Activated T-helper 1 cell treated with anti-CD3 and anti-CD28 coated beads, Interleukin-12 subunit alpha, Interleukin-12 subunit beta, Interleukin-2, Interleukin-4 antibody, amounts not matched to agents 30 ng/mL and 10 ng/mL and 1 ng/mL, durations not matched to agents 14 hours and 24 hours and 36 hours (primary cell): Measurements from ENCODE around the gene BCKDHB. TPM values are rescaled to one million over a fixed set of nuclear protein-coding genes. Genes with fewer than 3 reads are reported as not detected.
"Not testable (repeated sequence)": the region's sequence is repeated elsewhere in the genome, so short reads cannot be mapped to it uniquely, and the experiment has no call there.

Source experiments
- DNase-seq: peaks from one replicate; pipeline ENCODE4 v3.0.0; 2021; ENCODE audit warnings: low spot score
- H3K27ac Mint-ChIP-seq: one replicate; pipeline ENCODE4 v1.8.0; 2021; ENCODE audit warnings: mild to moderate bottlenecking, mixed read lengths
- H3K27me3 Mint-ChIP-seq: one replicate; pipeline ENCODE4 v1.8.0; 2022; ENCODE audit warnings: mild to moderate bottlenecking, moderate library complexity, mixed read lengths; ENCODE audit not compliant: insufficient read depth
- H3K36me3 Mint-ChIP-seq: one replicate; pipeline ENCODE4 v1.8.0; 2021; ENCODE audit warnings: low read depth, mixed read lengths
- H3K4me1 Mint-ChIP-seq: one replicate; pipeline ENCODE4 v1.8.0; 2021; ENCODE audit warnings: low read depth, mixed read lengths
- H3K4me3 Mint-ChIP-seq: one replicate; pipeline ENCODE4 v1.8.0; 2021; ENCODE audit warnings: mild to moderate bottlenecking, moderate library complexity, mixed read lengths
- H3K9me3 Mint-ChIP-seq: one replicate; pipeline ENCODE4 v1.8.0; 2021; ENCODE audit warnings: mixed read lengths
- intact Hi-C: fragments of 100-400 bp; cut with micrococcal nuclease; formaldehyde crosslinking; loops from one replicate; pipeline ENCODE4 v1.15.1; 2024
- total RNA-seq: library from RNA; stranded (reverse); gene quantifications from 2 replicates; pipeline ENCODE4 v1.2.3, GENCODE V29; 2022

The BCKDHB gene
- total RNA-seq, 1 donor from 2014 or later = 13.3 TPM

DNA sequence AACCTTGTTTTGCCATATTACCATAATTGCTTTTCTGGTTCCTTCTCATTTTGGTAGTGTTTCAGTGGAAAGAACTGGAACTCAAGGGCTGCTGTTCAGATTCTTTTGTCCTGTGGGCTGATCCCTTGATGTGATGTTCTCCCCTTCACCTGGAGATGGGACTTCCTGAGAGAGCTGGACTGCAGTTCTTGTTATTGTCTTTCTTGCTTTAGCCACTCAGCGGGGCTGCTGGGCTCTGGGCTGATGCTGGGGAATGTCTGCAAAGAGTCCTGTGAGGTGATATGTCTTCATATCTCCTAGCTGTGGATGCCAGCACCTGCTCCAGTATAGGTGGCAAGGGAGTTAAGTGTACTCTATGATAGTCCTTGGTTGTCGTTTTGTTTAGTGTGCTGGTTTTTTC, 79.0 kb downstream of the BCKDHB start:
- peaks cover 10% of the 10 kb centered on the region for H3K9me3 Mint-ChIP-seq
- no peak overlapping the region for H3K27ac Mint-ChIP-seq
- H3K27me3 Mint-ChIP-seq = no peaks in the 10 kb centered on the region
- H3K4me3 Mint-ChIP-seq = no peak overlapping the region
- DNase-seq = no peak
- intact Hi-C loops = no loop called here
- H3K36me3 Mint-ChIP-seq = peaks cover 4% of the 10 kb centered on the region
- H3K4me1 Mint-ChIP-seq = no peaks in the 10 kb centered on the region

DNA sequence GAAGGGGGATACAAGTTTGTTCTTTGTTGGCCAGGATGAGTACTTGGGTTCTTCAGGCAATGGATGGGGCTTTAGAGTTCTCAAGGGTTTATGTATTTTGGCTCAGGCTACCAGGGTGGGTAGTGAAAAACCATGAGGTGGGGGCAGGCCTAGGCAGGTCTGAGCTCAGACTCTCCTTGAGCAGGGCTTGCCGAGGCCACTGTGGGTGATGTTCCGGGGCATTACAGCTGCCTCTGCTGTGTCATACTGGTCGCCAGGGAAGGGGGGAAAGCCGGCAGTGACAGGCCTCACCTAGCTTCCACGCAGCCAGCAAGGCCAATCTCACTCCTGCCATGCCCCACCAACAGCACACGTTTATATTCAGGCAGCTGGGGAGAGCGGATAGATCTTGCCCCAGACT, 79.6 kb downstream of the BCKDHB start:
- no peak for DNase-seq
- Mint-ChIP-seq H3K27me3 (no peaks in the 10 kb centered on the region), H3K9me3 (peaks cover 10% of the 10 kb centered on the region), H3K4me3 (no peak overlapping the region), H3K4me1 (no peaks in the 10 kb centered on the region), H3K27ac (no peak overlapping the region), H3K36me3 (peaks cover 4% of the 10 kb centered on the region)
- intact Hi-C loops = no loop called here

DNA sequence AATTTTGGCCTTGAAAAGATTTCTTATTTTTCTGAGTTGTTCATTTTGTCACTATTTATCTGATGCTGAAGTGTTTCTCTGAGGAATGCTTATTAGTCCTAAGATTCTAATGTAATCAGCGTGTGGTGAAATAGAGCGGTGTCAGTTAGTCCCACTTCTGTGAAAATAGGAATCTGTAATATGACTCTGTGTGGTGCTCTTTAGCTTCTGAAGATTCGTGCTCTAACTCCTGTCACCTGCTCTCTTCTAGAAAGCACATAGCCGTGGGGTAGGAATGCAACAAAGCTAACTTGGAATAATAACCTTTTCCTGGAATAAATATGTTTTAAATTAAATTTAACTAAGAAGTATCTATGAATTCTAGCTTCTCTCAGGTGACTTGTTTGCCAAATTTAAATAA, 90.4 kb downstream of the BCKDHB start:
- no peak for DNase-seq
- Mint-ChIP-seq H3K9me3 (no peaks in the 10 kb centered on the region), H3K36me3 (no peaks in the 10 kb centered on the region), H3K27ac (no peak overlapping the region), H3K4me3 (no peak overlapping the region), H3K27me3 (no peaks in the 10 kb centered on the region), H3K4me1 (no peaks in the 10 kb centered on the region)
- intact Hi-C loops = no loop called here

DNA sequence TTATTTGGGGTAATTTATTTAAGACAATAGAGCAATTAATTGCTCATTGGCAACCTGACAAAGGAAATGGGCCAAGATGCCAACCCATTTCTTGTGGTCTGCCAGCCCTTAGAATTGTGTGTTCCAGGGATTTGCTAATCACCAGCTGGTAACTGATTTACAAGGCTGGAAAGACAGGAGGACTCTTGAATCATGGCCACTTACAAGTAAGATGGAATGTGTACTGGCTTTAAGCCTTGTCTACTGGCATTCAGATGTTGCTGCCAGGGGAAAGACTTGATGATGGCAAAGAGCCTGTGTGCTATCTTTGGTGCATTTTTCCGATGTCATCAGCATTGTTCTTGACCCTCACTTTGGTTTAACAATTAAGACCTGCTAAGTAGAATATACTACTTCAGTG, 91.0 kb downstream of the BCKDHB start:
- Mint-ChIP-seq H3K27ac (no peak overlapping the region), H3K27me3 (no peaks in the 10 kb centered on the region), H3K4me3 (no peak overlapping the region), H3K9me3 (no peaks in the 10 kb centered on the region), H3K4me1 (no peaks in the 10 kb centered on the region), H3K36me3 (no peaks in the 10 kb centered on the region)
- DNase-seq = no peak
- intact Hi-C loops = no loop called here

DNA sequence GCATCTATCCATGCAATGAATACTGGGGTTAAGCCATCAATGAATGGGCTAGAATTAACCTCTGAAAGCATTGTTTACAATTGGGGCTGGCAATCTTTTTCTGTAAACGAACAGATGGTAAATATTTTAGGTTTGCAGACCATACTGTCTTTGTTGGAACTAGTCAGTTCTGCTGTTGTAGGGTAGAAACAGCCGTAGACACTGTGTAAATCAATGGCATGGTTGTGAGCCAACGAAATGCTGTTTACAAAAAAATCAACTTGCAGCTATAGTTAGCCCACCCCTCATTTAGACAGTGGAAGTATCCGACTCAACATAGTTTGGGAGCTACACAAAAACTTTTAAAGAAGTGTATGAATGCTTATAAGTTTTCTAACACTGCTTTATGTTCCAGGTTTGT, 91.5 kb downstream of the BCKDHB start:
- no peaks in the 10 kb centered on the region for H3K4me1 Mint-ChIP-seq
- intact Hi-C loops = no loop called here
- DNase-seq = no peak
- H3K27ac Mint-ChIP-seq = no peak overlapping the region
- H3K36me3 Mint-ChIP-seq = no peaks in the 10 kb centered on the region
- no peaks in the 10 kb centered on the region for H3K9me3 Mint-ChIP-seq
- no peak overlapping the region for H3K4me3 Mint-ChIP-seq
- no peaks in the 10 kb centered on the region for H3K27me3 Mint-ChIP-seq

DNA sequence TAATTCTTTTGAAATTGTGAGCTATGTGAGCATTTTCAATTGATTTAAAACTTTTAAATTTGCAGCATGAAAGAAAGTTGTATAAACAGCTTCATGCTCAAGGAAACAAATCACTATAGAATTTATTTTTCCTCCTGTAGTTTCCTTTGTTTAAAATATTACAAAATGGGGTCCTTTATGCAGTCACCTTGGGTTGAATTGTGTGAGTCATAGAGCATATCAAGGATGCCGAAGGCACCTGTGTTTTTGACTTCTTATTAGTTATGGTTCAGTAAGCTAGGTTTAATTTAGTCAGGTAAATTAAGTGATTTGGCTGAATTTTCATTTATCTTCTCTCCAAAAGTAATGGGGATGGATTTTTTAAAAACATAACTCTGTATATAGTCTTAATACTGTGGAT, 96.8 kb downstream of the BCKDHB start:
- H3K27ac Mint-ChIP-seq = no peak overlapping the region

DNA sequence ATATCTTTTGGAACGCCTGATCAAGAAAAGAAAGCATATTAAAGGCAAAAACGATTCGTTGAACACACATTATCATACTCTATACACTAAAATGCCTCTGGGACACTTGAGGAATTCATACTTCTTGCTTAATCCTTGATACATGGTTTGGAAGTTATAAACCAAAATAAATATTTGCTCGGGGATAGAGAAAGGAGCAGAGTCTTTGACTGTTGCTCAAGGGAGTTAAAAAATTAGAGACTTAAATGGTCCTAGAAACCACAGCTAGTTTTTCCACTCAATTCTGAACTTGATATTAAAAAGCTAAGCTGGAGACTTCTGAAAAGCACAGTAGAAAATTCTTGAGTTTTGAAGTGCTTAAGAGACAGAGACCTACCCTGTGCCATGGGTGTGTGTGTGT, 98.9 kb downstream of the BCKDHB start:
- H3K4me3 Mint-ChIP-seq = no peak overlapping the region
- H3K4me1 Mint-ChIP-seq = no peaks in the 10 kb centered on the region
- DNase-seq = no peak
- intact Hi-C loops = no loop called here
- no peaks in the 10 kb centered on the region for H3K36me3 Mint-ChIP-seq
- H3K9me3 Mint-ChIP-seq = no peaks in the 10 kb centered on the region
- H3K27me3 Mint-ChIP-seq = no peaks in the 10 kb centered on the region
- H3K27ac Mint-ChIP-seq = no peak overlapping the region

More for the DNA sequence above, 96.8 kb downstream of the BCKDHB start:
- Mint-ChIP-seq H3K27me3 (no peaks in the 10 kb centered on the region), H3K36me3 (no peaks in the 10 kb centered on the region), H3K9me3 (no peaks in the 10 kb centered on the region), H3K4me1 (no peaks in the 10 kb centered on the region), H3K4me3 (no peak overlapping the region)
- DNase-seq = no peak
- intact Hi-C loops = no loop called here

DNA sequence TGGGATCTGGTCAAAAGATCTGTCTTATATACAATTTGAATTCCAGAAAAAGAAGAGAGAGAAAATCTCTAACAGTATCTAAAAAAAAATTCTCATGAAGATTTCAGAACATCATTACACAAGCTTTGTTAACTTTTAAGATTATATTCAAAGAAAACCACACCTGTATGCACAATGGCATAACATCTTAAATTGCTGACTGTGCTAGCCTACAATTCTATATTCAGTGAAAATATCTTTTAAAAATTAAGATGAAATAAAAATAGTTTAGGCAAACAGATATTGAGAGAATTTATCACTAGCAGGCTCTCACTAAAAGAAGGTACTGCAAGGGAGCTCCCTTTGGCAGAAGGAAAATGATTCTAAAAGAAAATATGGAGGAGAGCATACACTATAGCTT, 100.3 kb downstream of the BCKDHB start:
- Mint-ChIP-seq H3K36me3 (no peaks in the 10 kb centered on the region), H3K4me3 (no peak overlapping the region), H3K27me3 (no peaks in the 10 kb centered on the region), H3K9me3 (no peaks in the 10 kb centered on the region), H3K4me1 (peaks cover 7% of the 10 kb centered on the region), H3K27ac (no peak overlapping the region)
- intact Hi-C loops = no loop called here
- DNase-seq = no peak

DNA sequence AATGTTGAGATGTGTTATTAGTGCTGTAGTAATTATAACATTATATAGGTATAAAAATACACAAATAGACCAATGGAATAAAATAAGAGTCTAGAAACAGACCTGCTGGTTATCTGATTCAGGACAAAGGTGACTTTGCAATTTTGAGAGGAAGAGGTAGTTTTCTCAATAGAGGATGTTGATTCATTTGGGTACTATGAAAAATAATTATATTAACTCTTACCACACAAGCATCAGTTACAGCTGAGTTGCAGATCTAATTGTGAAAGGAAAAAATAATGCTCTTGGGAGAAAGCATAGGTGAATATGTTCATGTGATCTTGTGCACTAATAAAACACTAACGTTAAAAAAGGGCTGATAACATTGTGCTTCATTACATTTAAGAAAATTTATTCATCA, 103.0 kb downstream of the BCKDHB start:
- H3K36me3 Mint-ChIP-seq = no peaks in the 10 kb centered on the region
- H3K4me3 Mint-ChIP-seq = no peak overlapping the region
- H3K9me3 Mint-ChIP-seq = no peaks in the 10 kb centered on the region
- no peaks in the 10 kb centered on the region for H3K27me3 Mint-ChIP-seq
- no peak overlapping the region for H3K27ac Mint-ChIP-seq
- peaks cover 7% of the 10 kb centered on the region for H3K4me1 Mint-ChIP-seq
- intact Hi-C loops = no loop called here
- no peak for DNase-seq

DNA sequence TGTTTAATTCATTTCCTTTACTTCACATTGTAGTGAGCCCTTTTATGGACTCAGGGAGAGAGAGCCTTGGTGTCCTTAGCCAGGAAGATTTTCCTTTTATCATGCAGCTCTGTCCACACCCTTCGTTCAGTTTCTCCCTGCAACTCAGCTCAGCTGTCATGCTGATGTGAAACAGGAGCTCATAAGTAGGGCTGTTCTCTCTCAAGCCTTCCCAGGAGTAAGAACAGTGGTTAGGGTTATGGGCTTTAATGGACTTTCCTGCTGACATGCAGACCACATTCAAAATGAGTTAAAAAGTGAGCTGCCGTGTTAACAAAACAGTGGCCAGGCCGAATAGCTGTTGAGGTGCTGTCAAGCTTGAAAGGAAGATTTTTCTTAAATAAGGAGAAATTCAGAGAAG, 104.1 kb downstream of the BCKDHB start:
- Mint-ChIP-seq H3K9me3 (no peaks in the 10 kb centered on the region), H3K27ac (no peak overlapping the region), H3K4me3 (no peak overlapping the region), H3K36me3 (no peaks in the 10 kb centered on the region), H3K4me1 (peaks cover 7% of the 10 kb centered on the region), H3K27me3 (no peaks in the 10 kb centered on the region)
- DNase-seq = no peak
- intact Hi-C loops = loop anchor here (5.0 to 10.0 kb wide), 2 partner anchors 37 to 394 kb away; no protein-coding TSS in a partner anchor

DNA sequence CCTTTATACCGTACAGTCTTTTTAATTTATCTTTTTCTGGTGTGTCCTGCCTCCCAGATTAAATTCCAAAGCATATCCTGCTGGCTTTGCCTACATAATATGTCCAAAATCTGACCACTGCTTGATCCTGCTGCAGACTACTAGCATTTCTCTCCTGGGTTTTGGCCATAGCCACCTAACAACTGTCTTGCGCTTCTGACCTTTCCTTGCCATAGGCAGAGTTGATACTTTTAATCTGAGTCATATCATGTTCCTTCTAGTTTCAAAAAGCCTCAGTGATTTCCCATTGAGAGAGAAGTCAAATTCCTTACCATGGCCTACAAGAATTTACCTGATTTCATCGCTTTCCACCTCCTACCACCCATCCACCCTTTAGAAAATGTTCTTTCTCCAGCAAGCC, 104.8 kb downstream of the BCKDHB start:
- Mint-ChIP-seq H3K36me3 (no peaks in the 10 kb centered on the region), H3K4me1 (peaks cover 7% of the 10 kb centered on the region), H3K4me3 (no peak overlapping the region)

DNA sequence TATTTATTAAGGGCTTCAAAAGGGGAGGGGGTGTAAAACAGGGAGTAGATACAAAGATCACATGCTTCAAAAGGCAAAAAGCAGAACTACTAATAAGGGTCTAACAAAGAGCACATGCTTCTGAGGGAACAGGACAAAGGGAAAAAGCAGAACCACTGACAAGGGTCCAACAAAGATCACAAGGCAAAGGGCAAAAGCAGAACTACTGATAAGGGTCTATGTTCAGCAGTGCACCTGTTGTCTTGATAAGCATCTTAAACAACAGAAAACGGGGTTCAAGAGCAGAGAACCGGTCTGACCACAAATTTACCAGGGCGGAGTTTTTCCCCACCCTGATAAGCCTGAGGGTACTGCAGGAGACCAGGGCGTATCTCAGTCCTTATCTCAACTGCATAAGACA, 105.4 kb downstream of the BCKDHB start:
- not testable (repeated sequence) for H3K9me3 Mint-ChIP-seq, H3K4me3 Mint-ChIP-seq, H3K27me3 Mint-ChIP-seq, H3K4me1 Mint-ChIP-seq, DNase-seq, H3K27ac Mint-ChIP-seq, H3K36me3 Mint-ChIP-seq
- intact Hi-C loops = loop anchor here (5.0 to 10.0 kb wide), 2 partner anchors 35 to 393 kb away; no protein-coding TSS in a partner anchor

More for the DNA sequence above, 104.8 kb downstream of the BCKDHB start:
- DNase-seq = no peak
- Mint-ChIP-seq H3K27me3 (no peaks in the 10 kb centered on the region), H3K27ac (no peak overlapping the region), H3K9me3 (no peaks in the 10 kb centered on the region)
- intact Hi-C loops = loop anchor here (5.0 to 10.0 kb wide), 2 partner anchors 36 to 394 kb away; no protein-coding TSS in a partner anchor

DNA sequence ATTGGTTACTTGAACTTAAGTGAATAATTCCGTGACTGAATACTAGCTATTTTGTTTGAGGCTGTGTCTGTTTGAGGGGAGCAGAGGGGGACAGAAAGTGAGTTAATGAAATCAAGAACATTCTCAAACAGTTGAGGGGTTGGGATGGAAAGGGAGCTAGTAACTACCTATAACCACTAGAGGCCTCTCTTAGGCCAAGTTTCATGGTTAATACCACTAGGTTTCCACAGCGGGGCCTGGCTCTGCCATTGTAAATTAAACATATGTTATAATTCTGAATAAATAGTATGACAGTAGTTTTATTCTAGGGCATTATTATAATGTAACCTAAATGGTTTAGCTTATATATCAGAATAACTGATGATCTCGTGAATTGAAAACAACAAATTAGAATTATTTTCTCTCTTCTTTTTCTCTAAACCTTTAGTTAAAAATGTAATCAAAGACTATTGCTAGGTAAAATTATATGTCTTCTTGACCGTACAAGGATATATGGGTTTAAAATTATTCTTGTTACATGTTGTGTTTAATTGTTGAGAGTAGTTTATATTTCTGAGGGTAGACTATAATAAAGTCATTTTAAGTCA, 108.1 kb downstream of the BCKDHB start:
- Mint-ChIP-seq H3K36me3 (peaks cover 1% of the 10 kb centered on the region), H3K27me3 (no peaks in the 10 kb centered on the region), H3K27ac (no peak overlapping the region), H3K4me3 (no peak overlapping the region), H3K4me1 (peaks cover 7% of the 10 kb centered on the region), H3K9me3 (no peaks in the 10 kb centered on the region)
- no peak for DNase-seq
- intact Hi-C loops = loop anchor here (2.0 to 10.0 kb wide), 3 partner anchors 33 to 390 kb away; no protein-coding TSS in a partner anchor

DNA sequence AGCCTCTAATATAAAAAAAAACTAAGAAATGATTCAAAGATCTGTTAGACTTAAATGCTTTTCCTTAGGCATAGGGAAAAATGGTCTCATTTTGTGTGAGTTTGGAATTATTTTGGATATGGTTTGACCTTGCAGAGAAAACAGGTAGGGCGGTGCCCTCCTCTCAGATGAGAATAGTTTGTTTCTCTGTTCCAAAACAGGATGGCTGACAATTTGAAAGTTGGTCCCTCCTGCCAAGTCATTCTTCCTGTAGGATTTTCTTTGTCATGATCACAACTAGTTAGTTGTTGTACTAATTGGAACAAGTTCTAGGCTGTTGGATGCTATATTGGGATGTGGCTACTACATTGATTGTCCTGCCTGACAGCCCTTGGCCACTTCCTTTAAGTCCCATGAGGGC, 108.6 kb downstream of the BCKDHB start:
- no peak overlapping the region for H3K4me3 Mint-ChIP-seq
- H3K36me3 Mint-ChIP-seq = peaks cover 2% of the 10 kb centered on the region
- no peak overlapping the region for H3K27ac Mint-ChIP-seq
- peaks cover 7% of the 10 kb centered on the region for H3K4me1 Mint-ChIP-seq
- intact Hi-C loops = loop anchor here (2.0 to 10.0 kb wide), 2 partner anchors 124 to 390 kb away; no protein-coding TSS in a partner anchor
- no peaks in the 10 kb centered on the region for H3K27me3 Mint-ChIP-seq
- no peaks in the 10 kb centered on the region for H3K9me3 Mint-ChIP-seq
- no peak for DNase-seq
